Measurements from ENCODE around the gene PCDH8.
A peak's percentile ranks its signal among the peaks of the same experiment; 100 is the strongest.

PCDH8 gene

GRCh38 chr13:52869621-52870020 lies 21.2 kb upstream of the PCDH8 start:
- Mint-ChIP-seq H3K4me1 (ENCODE audit: low read depth) (peaks cover 4% of the 10 kb centered on the region), H3K27ac (no peak overlapping the region), H3K4me3 (no peak overlapping the region), H3K27me3 (ENCODE audit: low read depth) (no peaks in the 10 kb centered on the region), H3K9me3 (no peaks in the 10 kb centered on the region), H3K36me3 (ENCODE audit: low read depth) (no peaks in the 10 kb centered on the region)
- DNase-seq (ENCODE audit: low spot score): no peak

GRCh38 chr13:52869050-52869449 lies 20.6 kb upstream of the PCDH8 start:
- Mint-ChIP-seq H3K4me1 (ENCODE audit: low read depth) (peaks cover 4% of the 10 kb centered on the region), H3K27ac (no peak overlapping the region), H3K36me3 (ENCODE audit: low read depth) (no peaks in the 10 kb centered on the region), H3K4me3 (no peak overlapping the region), H3K27me3 (ENCODE audit: low read depth) (no peaks in the 10 kb centered on the region), H3K9me3 (no peaks in the 10 kb centered on the region)
- DNase-seq (ENCODE audit: low spot score): no peak

GRCh38 chr13:52868190-52868589 lies 19.8 kb upstream of the PCDH8 start:
- Mint-ChIP-seq H3K27ac (peak overlapping the region; percentile 16), H3K9me3 (no peaks in the 10 kb centered on the region), H3K36me3 (ENCODE audit: low read depth) (no peaks in the 10 kb centered on the region), H3K4me1 (ENCODE audit: low read depth) (peaks cover 4% of the 10 kb centered on the region), H3K4me3 (no peak overlapping the region), H3K27me3 (ENCODE audit: low read depth) (no peaks in the 10 kb centered on the region)
- DNase-seq (ENCODE audit: low spot score): no peak

GRCh38 chr13:52864941-52865340 lies 16.5 kb upstream of the PCDH8 start:
- H3K4me3 Mint-ChIP-seq: no peak overlapping the region
- DNase-seq (ENCODE audit: low spot score): no peak
- H3K27me3 Mint-ChIP-seq (ENCODE audit: low read depth): no peaks in the 10 kb centered on the region
- peaks cover 6% of the 10 kb centered on the region for H3K4me1 Mint-ChIP-seq (ENCODE audit: low read depth)
- no peaks in the 10 kb centered on the region for H3K9me3 Mint-ChIP-seq
- no peak overlapping the region for H3K27ac Mint-ChIP-seq
- H3K36me3 Mint-ChIP-seq (ENCODE audit: low read depth): no peaks in the 10 kb centered on the region

- no peaks in the 10 kb centered on the region for H3K36me3 Mint-ChIP-seq (ENCODE audit: low read depth)
- H3K27ac Mint-ChIP-seq: no peak overlapping the region
- no peaks in the 10 kb centered on the region for H3K27me3 Mint-ChIP-seq (ENCODE audit: low read depth)
- no peaks in the 10 kb centered on the region for H3K9me3 Mint-ChIP-seq
- H3K4me3 Mint-ChIP-seq: no peak overlapping the region
- peaks cover 5% of the 10 kb centered on the region for H3K4me1 Mint-ChIP-seq (ENCODE audit: low read depth)
- no peak for DNase-seq (ENCODE audit: low spot score)
These were observed 14.1 kb upstream of the PCDH8 start for GRCh38 chr13:52862358-52863206.

- Mint-ChIP-seq H3K27ac (peak overlapping the region; percentile 28), H3K9me3 (no peaks in the 10 kb centered on the region), H3K4me1 (ENCODE audit: low read depth) (peaks cover 25% of the 10 kb centered on the region), H3K36me3 (ENCODE audit: low read depth) (peaks cover 5% of the 10 kb centered on the region), H3K27me3 (ENCODE audit: low read depth) (peaks cover 55% of the 10 kb centered on the region), H3K4me3 (no peak overlapping the region)
- no peak for DNase-seq (ENCODE audit: low spot score)
These were observed 4.0 kb upstream of the PCDH8 start for GRCh38 chr13:52852444-52852843.

- Mint-ChIP-seq H3K36me3 (ENCODE audit: low read depth) (peaks cover 5% of the 10 kb centered on the region), H3K27me3 (ENCODE audit: low read depth) (peaks cover 56% of the 10 kb centered on the region), H3K27ac (peak overlapping the region; percentile 55), H3K9me3 (no peaks in the 10 kb centered on the region), H3K4me1 (ENCODE audit: low read depth) (peaks cover 25% of the 10 kb centered on the region), H3K4me3 (peak overlapping the region; percentile 75)
- peak; percentile 30 for DNase-seq (ENCODE audit: low spot score)
These were observed 2.9 kb upstream of the PCDH8 start for GRCh38 chr13:52851137-52851962.

- Mint-ChIP-seq H3K27ac (peak overlapping the region; percentile 55), H3K36me3 (ENCODE audit: low read depth) (peaks cover 5% of the 10 kb centered on the region), H3K4me1 (ENCODE audit: low read depth) (peaks cover 26% of the 10 kb centered on the region), H3K4me3 (peak overlapping the region; percentile 75), H3K9me3 (no peaks in the 10 kb centered on the region), H3K27me3 (ENCODE audit: low read depth) (peaks cover 57% of the 10 kb centered on the region)
- peak; percentile 42 for DNase-seq (ENCODE audit: low spot score)
These were observed 2.1 kb upstream of the PCDH8 start for GRCh38 chr13:52850396-52851136.

- Mint-ChIP-seq H3K4me1 (ENCODE audit: low read depth) (peaks cover 25% of the 10 kb centered on the region), H3K9me3 (no peaks in the 10 kb centered on the region), H3K27me3 (ENCODE audit: low read depth) (peaks cover 58% of the 10 kb centered on the region), H3K4me3 (peak overlapping the region; percentile 41), H3K36me3 (ENCODE audit: low read depth) (peaks cover 5% of the 10 kb centered on the region), H3K27ac (no peak overlapping the region)
- DNase-seq (ENCODE audit: low spot score): no peak
These were observed 1.6 kb upstream of the PCDH8 start for GRCh38 chr13:52850072-52850395.

- no peaks in the 10 kb centered on the region for H3K9me3 Mint-ChIP-seq
- peak overlapping the region; percentile 62 for H3K27ac Mint-ChIP-seq
- peaks cover 21% of the 10 kb centered on the region for H3K4me1 Mint-ChIP-seq (ENCODE audit: low read depth)
- peaks cover 61% of the 10 kb centered on the region for H3K27me3 Mint-ChIP-seq (ENCODE audit: low read depth)
- peak overlapping the region; percentile 63 for H3K4me3 Mint-ChIP-seq
- no peak for DNase-seq (ENCODE audit: low spot score)
- peaks cover 5% of the 10 kb centered on the region for H3K36me3 Mint-ChIP-seq (ENCODE audit: low read depth)
These were observed 1.0 kb upstream of the PCDH8 start for GRCh38 chr13:52849291-52850071.

- H3K4me1 Mint-ChIP-seq (ENCODE audit: low read depth): peaks cover 16% of the 10 kb centered on the region
- peak overlapping the region; percentile 15 for H3K4me3 Mint-ChIP-seq
- peak overlapping the region; percentile 60 for H3K27ac Mint-ChIP-seq
- DNase-seq (ENCODE audit: low spot score): no peak
- peaks cover 70% of the 10 kb centered on the region for H3K27me3 Mint-ChIP-seq (ENCODE audit: low read depth)
- H3K36me3 Mint-ChIP-seq (ENCODE audit: low read depth): peaks cover 5% of the 10 kb centered on the region
- H3K9me3 Mint-ChIP-seq: no peaks in the 10 kb centered on the region
These were observed 583 bp downstream of the PCDH8 start for GRCh38 chr13:52847682-52848432.

- Mint-ChIP-seq H3K27me3 (ENCODE audit: low read depth) (peaks cover 68% of the 10 kb centered on the region), H3K27ac (no peak overlapping the region), H3K4me1 (ENCODE audit: low read depth) (peaks cover 16% of the 10 kb centered on the region), H3K36me3 (ENCODE audit: low read depth) (peaks cover 5% of the 10 kb centered on the region), H3K9me3 (no peaks in the 10 kb centered on the region), H3K4me3 (no peak overlapping the region)
- no peak for DNase-seq (ENCODE audit: low spot score)
These were observed 1.1 kb downstream of the PCDH8 start for GRCh38 chr13:52847322-52847681.
